Gastrocnemius medialis (tissue), 4 donors: Measurements from ENCODE around the gene ARHGAP36.

Source experiments
- CTCF ChIP-seq, 5 experiments: fragments of 450-650 bp in 3 of 5; fragments of 200-600 bp in 2 of 5; sonication (generic) in 2 of 5; IDR thresholded peaks in 4 of 5; conservative IDR thresholded peaks in 1 of 5; 1 replicate in 4 of 5; 2 replicates in 1 of 5; pipeline ENCODE4 v1.5.1; 2016 to 2019; ENCODE audit warnings: antibody characterized with exemption in 5 of 5, mild to moderate bottlenecking in 3 of 5, moderate library complexity in 3 of 5
- POLR2A ChIP-seq, 2 donors: fragments of 450-650 bp; IDR thresholded peaks; one replicate each; pipeline ENCODE4 v1.6.1; 2017; ENCODE audit warnings: antibody characterized with exemption in 2 of 2, mild to moderate bottlenecking in 2 of 2, moderate library complexity in 2 of 2

- TF ChIP-seq CTCF (IDR thresholded peaks at IDR 0.05 in 4 of 5, conservative IDR thresholded peaks at IDR 0.05 in 1 of 5) (no peak), POLR2A (IDR thresholded peaks at IDR 0.05) (no peak)
Measured at GRCh38 chrX:131061306-131061705, 3.2 kb downstream of the ARHGAP36 start.
